NB4 (cell line): Measurements from ENCODE around the gene KMT2B.

Experiments
- MAX ChIP-seq: IDR thresholded peaks from 2 replicates; pipeline ENCODE4 v1.6.1; 2011; ENCODE audit warnings: low read depth, low read length
- TF ChIP-seq, protein P1 (sequence below): IDR thresholded peaks from one replicate; pipeline ENCODE4 v1.5.1; 2012; ENCODE audit warnings: low read depth, low read length

DNA sequence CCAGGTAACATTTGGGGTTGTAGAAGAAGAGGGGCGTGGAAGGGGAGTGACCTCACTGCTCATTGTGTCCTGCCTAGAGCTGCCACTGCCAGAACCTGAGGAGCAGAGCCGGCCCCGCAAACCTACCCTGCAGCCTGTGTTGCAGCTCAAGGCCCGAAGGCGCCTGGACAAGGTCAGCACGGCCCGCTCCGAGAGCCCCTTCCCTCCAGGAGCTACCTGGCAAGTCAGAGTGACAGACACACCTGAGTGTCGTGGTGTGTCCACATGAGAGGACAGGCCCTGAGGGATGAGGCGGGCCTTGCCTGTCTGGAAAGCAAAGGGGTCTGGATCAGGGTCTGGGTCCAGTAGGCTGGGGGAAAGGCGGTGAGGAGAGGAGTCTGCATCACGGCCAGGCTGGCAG is 6.8 kb downstream of the KMT2B start:
- TF ChIP-seq, protein P1, sequence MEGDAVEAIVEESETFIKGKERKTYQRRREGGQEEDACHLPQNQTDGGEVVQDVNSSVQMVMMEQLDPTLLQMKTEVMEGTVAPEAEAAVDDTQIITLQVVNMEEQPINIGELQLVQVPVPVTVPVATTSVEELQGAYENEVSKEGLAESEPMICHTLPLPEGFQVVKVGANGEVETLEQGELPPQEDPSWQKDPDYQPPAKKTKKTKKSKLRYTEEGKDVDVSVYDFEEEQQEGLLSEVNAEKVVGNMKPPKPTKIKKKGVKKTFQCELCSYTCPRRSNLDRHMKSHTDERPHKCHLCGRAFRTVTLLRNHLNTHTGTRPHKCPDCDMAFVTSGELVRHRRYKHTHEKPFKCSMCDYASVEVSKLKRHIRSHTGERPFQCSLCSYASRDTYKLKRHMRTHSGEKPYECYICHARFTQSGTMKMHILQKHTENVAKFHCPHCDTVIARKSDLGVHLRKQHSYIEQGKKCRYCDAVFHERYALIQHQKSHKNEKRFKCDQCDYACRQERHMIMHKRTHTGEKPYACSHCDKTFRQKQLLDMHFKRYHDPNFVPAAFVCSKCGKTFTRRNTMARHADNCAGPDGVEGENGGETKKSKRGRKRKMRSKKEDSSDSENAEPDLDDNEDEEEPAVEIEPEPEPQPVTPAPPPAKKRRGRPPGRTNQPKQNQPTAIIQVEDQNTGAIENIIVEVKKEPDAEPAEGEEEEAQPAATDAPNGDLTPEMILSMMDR = no peak
- TF ChIP-seq MAX = no peak
